ENCODE results near the gene PRKCE.

GRCh38 chr2:45990131-45990530 is 338.7 kb downstream of the PRKCE start:
- TF ChIP-seq CTCF (conservative IDR thresholded peaks at IDR 0.05 in 1 of 2, IDR thresholded peaks at IDR 0.05 in 1 of 2; ENCODE audit: low read depth in 1 of 2, low read length in 2 of 2), result no peak
- no peak for TF ChIP-seq EZH2 (IDR thresholded peaks at IDR 0.05; ENCODE audit: low read length, missing control alignments)

All from fibroblast of lung (primary cell).